Fibroblast of skin of right quadriceps (primary cell): ENCODE data around the gene CORO1C.

Source experiments
- DNase-seq: peaks from one replicate; pipeline ENCODE4 v3.0.0-alpha.2; 2013

CORO1C gene

DNA sequence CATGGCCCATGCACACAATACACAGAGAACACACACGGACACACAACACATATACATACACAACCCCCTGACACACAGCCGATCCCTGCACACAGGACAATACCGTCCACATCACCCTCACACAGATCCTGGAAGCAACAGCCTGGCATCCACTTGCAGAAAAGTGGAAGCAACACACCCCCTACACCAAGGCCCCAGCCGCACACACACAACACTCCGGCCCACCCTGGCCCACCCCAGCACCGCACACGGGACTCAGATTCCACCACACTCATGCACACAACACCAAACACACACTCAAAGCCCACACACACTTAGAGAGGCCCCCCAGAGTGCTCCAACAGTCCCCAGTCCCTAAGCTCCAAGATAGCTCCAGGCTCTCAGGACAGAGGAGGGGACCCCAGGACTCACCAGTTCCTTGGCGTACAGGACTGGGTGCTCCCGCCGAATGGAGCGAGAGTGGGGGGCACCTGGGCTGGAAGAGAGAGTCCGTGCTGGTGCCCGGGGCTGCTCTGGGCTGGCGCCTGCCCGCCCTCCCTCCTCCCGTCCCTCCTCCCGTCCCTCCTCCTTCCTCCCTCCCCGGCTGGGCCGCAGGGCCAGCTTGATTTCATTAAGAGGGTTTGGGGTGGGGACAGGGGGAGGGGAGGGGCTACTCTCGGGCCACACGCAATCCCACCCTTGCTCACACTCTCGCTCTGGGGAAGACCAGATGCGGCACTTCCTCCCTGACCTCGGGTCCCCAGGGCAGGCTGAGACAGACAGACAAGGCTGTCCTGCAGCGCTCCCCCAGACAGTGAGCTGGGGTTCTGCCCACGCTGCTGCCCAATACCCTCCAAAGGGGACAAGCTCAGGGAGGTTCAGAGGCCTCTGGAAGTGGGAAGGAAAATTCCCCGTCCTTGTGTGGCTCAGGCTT is 133.5 kb downstream of the CORO1C start, which contains the start of gene TMEM119:
Gene TMEM119, minus strand, starts transcription at position 526 of the 913 bp plus-strand sequence. CDS start 5,701 bp downstream, outside the sequence.
- peak; percentile 88 for DNase-seq

DNA sequence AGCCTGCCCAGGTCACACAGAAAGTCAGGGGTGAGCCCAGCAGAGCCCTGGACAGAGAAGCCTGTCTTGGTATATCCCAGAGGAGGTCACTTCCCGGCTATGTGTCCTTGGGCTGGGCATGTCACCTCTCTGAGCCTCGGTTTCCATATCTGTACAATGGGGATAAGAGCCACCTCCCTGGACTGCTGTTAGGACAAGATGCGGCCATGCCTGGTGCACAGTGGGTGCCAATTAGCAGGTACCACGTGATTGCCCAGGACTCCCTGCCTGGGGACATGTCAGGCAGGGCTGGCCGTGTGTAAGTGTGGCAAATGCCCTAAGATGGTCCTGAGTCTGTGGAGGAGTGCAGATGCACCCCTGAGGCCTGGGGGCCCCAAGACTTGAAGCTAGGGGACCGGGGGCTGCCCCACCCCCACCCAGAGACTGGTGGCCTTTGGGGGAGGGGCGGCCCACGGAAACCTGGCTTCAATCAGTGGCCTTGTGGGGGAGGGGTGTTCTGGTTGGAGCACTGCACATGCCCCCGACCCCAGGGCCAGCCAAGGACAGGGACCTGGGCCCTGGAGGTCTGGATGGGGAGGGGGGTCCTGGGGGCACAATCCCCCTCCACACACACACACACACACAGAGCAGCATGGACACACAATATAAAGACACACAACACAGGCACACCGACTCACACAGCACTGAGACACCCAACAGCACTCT is 134.3 kb downstream of the CORO1C start:
- no peak for DNase-seq

DNA sequence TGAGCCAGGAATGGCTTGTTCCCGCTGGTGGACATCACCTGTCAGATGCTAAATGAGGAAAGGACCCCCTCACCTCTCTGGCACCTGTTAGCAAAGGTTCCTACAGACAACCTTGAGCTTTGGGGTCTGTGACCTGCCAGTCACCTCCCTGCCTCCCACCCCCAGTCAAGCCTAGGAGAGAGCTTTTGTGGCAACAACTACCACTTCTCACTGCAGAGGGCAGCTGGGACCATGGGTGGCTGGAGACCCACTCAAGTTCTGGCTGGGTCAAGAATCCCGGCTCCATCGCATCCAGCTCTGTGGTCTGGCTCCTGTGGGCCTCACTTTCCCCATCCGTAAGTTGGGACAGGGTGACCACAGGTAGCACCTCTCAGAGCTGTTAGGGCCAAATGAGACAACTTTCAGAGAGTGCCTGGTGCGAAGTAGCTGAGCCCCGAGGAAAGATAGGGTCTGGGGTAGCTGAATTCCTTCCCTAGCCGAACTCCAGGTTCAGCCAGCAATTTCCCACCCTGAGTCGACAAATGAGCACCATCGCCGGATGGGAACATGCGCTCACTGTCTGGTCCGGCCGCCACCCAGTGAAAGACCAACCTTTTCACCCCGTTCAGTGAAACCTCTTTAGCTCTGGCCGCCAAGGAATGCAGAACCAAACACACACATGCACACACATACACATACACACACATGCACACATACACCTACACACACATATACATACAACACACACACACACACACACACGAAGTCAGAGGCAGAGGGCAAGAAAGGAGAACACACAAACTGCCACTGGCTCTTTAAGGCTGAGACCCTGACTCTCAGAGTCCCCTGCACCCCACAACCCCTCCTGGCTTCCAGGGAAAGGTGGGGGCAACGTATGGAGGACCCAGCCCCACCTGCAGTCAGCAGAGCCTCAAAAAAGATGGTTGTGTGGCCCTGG is 135.3 kb downstream of the CORO1C start:
- DNase-seq: no peak
